Measurements from ENCODE around the gene DDX56.

Gene DDX56

DNA sequence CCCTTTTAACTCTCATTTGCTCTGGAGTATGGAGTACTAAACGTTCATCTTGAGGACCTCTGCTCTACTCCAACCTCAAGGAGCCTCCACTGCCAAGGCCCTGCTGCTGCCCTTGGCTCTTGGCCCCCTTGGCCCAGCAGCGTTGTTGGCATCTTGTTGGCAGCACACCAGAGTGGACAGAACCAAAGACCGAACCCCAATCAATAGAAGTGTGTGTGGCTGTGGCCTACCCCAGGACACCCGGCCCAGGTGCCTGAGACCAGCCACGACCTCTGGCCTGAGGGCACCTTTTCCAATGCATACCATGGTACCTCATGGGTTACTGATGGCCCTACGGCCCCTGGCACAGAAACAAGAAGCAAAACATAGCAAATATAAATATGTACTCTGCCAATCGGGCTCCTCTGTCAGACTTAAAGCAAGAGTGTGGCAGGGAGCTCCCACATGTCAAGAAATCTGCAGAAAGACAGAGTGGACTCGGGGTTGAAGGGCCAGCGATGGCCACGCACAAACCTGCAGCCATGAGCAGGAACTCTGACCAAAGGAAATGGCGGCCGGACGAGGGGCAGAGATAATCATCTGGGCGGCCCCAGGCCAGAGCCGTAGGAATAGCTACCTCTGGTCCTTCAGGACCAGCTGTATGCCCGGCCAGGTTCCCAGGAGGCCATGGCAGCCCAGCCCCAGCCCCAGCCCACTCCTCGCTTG, 35.5 kb downstream of the DDX56 start:
- Histone ChIP-seq H3K27ac (ENCODE audit: low read length) (no peak overlapping the region), H3K36me3 (ENCODE audit: control insufficient read depth, low read depth, low read length) (no peaks in the 10 kb centered on the region), H3K9ac (ENCODE audit: low read length) (no peak overlapping the region), H3K9me3 (ENCODE audit: control insufficient read depth, low read depth, low read length) (no peaks in the 10 kb centered on the region), H3K4me1 (ENCODE audit: control insufficient read depth, low read depth, low read length) (no peaks in the 10 kb centered on the region), H3K27me3 (ENCODE audit: control insufficient read depth, insufficient read depth, low read length) (no peaks in the 10 kb centered on the region), H3K4me3 (ENCODE audit: low read length) (no peak overlapping the region)

DNA sequence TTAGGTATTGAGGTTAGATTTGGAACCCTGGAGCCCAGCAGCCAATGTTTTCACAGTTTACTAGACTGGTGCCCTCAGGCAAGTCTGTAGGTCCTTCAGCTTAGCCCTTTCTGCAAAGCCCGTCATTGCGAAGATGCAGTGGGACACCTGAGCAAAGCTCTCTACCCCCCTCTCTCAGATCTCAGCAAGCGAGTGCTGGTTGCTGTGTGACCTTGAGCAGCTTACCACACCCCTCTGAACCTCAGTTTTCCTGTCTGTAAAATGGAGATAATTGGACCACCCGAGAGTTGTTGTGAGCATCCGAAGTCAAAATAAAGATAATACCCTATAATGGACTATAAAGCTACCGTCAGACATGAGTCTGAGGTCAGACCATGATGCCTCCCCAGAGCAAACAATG, 36.3 kb downstream of the DDX56 start:
- Histone ChIP-seq H3K9me3 (ENCODE audit: control insufficient read depth, low read depth, low read length) (no peaks in the 10 kb centered on the region), H3K4me3 (ENCODE audit: low read length) (no peak overlapping the region), H3K27me3 (ENCODE audit: control insufficient read depth, insufficient read depth, low read length) (no peaks in the 10 kb centered on the region), H3K4me1 (ENCODE audit: control insufficient read depth, low read depth, low read length) (no peaks in the 10 kb centered on the region), H3K36me3 (ENCODE audit: control insufficient read depth, low read depth, low read length) (no peaks in the 10 kb centered on the region), H3K9ac (ENCODE audit: low read length) (no peak overlapping the region), H3K27ac (ENCODE audit: low read length) (no peak overlapping the region)

DNA sequence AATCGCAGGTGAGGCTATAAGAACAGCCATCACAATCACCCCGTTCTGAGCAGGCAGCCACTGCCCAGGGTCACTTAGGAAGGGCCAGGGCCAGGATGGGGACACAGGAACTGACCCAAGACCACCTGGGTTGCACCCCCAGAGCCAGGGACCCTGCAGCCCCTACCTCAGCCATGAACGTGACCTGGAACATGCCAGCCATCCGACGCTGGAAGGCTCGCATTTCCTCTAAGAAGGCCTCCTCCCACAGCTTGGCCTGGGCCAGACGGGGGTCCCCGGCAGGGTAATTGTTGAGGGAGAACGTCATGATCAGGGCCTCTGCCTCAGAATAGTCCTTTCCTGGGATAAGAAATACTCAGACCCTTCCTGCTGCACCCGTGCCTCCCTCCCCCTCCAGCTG, 37.6 kb downstream of the DDX56 start:
- no peaks in the 10 kb centered on the region for H3K4me1 ChIP-seq (ENCODE audit: control insufficient read depth, low read depth, low read length)
- no peak overlapping the region for H3K4me3 ChIP-seq (ENCODE audit: low read length)
- H3K9me3 ChIP-seq (ENCODE audit: control insufficient read depth, low read depth, low read length), result no peaks in the 10 kb centered on the region
- no peak overlapping the region for H3K9ac ChIP-seq (ENCODE audit: low read length)
- H3K27ac ChIP-seq (ENCODE audit: low read length), result no peak overlapping the region
- H3K27me3 ChIP-seq (ENCODE audit: control insufficient read depth, insufficient read depth, low read length), result no peaks in the 10 kb centered on the region
- H3K36me3 ChIP-seq (ENCODE audit: control insufficient read depth, low read depth, low read length), result no peaks in the 10 kb centered on the region

DNA sequence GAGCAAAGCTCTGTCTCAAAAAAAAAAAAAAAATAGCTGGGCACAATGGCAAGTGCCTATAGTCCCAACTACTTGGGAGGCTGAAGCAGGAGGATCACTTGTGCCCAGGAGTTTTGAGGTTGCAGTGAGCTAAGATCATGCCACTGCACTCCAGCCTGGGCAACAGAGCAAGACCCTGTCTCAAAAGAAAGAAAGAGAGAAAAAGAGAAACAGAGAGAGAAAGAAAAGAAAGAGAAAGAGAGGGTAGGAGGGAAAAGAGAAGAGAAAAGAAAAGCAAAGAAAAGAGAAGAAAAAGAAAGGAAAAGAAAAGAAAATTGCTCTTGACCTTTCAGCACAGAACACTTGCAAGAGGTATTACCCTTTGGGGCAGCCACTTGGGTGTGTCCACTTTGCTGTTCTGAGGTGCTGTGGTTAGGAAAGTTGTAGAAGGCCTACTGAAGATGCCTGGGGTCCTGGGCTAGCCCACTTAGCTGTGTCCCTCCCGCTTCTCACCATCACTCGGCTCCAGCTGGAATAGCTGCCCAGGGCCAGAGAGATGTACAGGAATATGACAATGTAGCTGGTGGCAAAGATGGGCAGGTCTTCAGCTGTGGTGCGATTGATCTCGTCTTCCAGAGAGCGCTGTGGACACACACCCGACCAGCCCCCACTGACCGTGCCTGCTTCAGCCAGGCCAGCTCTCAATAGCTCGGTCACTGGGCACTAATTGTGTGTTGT, 38.2 kb downstream of the DDX56 start:
- no peak overlapping the region for H3K27ac ChIP-seq (ENCODE audit: low read length)
- no peak overlapping the region for H3K9ac ChIP-seq (ENCODE audit: low read length)
- no peaks in the 10 kb centered on the region for H3K27me3 ChIP-seq (ENCODE audit: control insufficient read depth, insufficient read depth, low read length)
- H3K4me1 ChIP-seq (ENCODE audit: control insufficient read depth, low read depth, low read length), result no peaks in the 10 kb centered on the region
- H3K9me3 ChIP-seq (ENCODE audit: control insufficient read depth, low read depth, low read length), result no peaks in the 10 kb centered on the region
- no peaks in the 10 kb centered on the region for H3K36me3 ChIP-seq (ENCODE audit: control insufficient read depth, low read depth, low read length)
- H3K4me3 ChIP-seq (ENCODE audit: low read length), result no peak overlapping the region

DNA sequence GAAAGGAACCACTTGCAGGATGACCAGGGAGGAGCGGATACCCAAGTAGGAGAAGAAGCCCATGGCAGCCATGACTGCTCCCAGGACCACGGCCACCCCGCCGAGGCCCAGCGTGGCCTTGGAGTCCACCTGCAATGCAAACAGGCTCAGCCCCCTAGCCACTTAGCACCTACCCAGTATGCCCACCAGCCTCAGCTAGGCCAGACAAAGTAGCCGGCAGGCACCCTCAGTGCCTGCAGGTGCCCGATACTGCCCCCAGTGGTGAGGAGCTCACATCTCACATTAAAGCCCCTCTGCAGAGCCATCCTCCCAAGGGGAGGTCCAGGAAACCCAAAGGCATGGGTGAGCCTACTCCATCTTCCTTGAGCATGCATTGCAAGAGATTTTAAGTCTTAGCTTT, 39.2 kb downstream of the DDX56 start:
- H3K4me3 ChIP-seq (ENCODE audit: low read length), result no peak overlapping the region
- H3K4me1 ChIP-seq (ENCODE audit: control insufficient read depth, low read depth, low read length), result no peaks in the 10 kb centered on the region
- H3K27ac ChIP-seq (ENCODE audit: low read length), result no peak overlapping the region
- no peaks in the 10 kb centered on the region for H3K27me3 ChIP-seq (ENCODE audit: control insufficient read depth, insufficient read depth, low read length)
- no peaks in the 10 kb centered on the region for H3K9me3 ChIP-seq (ENCODE audit: control insufficient read depth, low read depth, low read length)
- H3K36me3 ChIP-seq (ENCODE audit: control insufficient read depth, low read depth, low read length), result no peaks in the 10 kb centered on the region
- no peak overlapping the region for H3K9ac ChIP-seq (ENCODE audit: low read length)

DNA sequence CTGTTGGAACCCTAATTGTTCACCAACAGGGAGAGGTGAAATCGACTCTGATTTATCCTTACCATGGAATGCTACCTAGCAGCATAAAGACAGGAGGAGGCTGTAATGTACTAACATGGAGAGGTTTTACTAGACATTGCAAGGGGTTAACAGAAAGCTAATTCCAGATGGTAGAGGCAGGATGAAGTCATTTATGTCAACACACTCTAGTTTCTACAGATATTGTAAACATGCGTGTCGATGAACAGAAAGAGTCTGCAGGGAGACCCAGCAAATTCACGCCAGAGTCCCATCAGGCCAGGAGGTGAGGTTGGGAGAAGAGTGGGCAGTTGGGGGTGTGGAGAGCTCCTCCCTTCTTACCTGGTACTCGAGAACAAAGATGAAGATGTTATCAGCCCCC, 39.6 kb downstream of the DDX56 start:
- H3K4me3 ChIP-seq (ENCODE audit: low read length), result no peak overlapping the region
- H3K27ac ChIP-seq (ENCODE audit: low read length), result no peak overlapping the region
- no peaks in the 10 kb centered on the region for H3K9me3 ChIP-seq (ENCODE audit: control insufficient read depth, low read depth, low read length)

DNA sequence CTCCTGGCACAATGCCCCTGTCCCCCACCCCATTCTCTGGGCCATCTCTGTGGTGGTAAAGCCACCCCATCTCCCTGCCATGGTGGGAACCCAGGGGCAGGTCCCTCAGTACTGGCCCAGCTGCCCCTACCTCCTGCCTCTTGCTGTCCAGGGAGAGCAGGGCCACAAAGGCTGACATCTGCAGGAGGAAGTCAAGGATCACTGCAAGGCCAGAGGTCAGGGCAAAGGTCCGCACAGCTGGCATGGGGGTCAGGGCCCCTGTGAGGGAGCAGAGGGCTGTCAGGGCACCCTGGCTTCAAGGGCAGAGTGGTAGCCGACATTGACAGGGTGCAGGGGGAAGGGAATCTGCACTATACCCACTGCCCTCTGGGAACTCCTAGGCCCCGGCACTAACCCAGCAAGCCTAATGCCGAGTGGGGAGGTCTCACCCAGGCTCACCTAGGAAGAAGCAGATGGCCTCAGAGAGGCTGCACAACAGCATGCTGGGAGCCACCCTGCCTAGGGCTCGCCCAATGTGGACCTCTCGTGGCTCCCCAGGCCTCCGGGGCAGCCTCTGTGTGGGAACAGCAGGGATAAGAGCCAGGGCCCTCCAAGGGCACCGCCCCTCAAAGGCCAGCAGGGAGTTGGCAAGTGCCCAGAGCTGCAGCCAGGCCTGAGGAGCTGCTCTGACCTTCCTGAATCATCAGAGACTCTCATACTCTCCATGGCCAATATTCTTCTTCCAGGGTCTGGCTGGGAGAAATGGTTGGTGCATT, 40.2 kb downstream of the DDX56 start:
- Histone ChIP-seq H3K36me3 (ENCODE audit: control insufficient read depth, low read depth, low read length) (no peaks in the 10 kb centered on the region), H3K9me3 (ENCODE audit: control insufficient read depth, low read depth, low read length) (no peaks in the 10 kb centered on the region), H3K4me3 (ENCODE audit: low read length) (no peak overlapping the region), H3K27ac (ENCODE audit: low read length) (no peak overlapping the region), H3K9ac (ENCODE audit: low read length) (no peak overlapping the region), H3K27me3 (ENCODE audit: control insufficient read depth, insufficient read depth, low read length) (no peaks in the 10 kb centered on the region), H3K4me1 (ENCODE audit: control insufficient read depth, low read depth, low read length) (no peaks in the 10 kb centered on the region)

More for the DNA sequence above, 39.6 kb downstream of the DDX56 start:
- Histone ChIP-seq H3K27me3 (ENCODE audit: control insufficient read depth, insufficient read depth, low read length) (no peaks in the 10 kb centered on the region), H3K9ac (ENCODE audit: low read length) (no peak overlapping the region), H3K4me1 (ENCODE audit: control insufficient read depth, low read depth, low read length) (no peaks in the 10 kb centered on the region), H3K36me3 (ENCODE audit: control insufficient read depth, low read depth, low read length) (no peaks in the 10 kb centered on the region)

DNA sequence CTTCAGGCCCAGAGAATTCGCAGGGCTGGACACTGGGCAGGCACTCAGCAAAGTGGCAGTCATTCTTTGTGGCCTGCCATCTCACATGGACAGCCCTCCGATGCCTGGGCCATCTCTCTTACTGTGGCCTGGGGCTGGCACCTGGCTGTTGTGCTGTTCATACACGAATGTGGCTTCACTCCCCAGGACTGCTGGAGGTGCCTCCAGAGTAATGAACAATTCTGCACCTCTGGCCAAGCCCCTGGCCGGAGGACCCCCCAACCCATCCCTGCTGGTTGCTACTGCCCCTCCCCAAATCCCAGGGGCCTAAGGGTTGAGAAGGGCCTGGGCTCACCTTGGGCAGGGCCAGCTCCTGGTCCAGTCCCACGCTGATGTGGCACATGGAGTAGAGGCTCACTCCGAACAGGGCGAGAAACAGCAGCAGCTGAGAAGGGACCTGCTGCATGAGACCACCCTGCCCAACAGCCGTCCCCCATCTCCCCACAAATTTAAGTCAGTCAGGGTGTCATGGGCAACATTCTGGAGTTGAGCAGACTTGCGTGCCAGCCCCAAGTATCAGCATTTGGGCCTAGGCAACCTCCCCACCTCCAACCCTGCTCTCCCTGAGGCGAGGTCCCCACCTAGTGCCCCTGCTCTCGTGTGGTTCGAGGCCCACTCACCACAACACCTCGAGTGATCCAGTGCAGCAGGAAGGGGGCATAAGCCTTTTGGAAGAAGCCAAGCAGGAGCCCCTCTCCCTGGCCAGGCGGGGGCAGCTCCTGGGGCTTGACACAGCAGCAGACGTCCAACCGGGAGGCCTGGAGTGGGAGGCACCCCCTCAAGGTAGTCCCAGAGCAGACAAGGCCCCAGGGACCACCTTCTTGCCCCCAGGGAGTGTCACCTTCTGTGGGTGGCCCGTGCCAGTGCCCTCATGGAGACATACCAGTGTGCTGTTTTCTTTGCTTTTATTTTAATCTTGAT, 42.0 kb downstream of the DDX56 start:
- Histone ChIP-seq H3K9me3 (ENCODE audit: control insufficient read depth, low read depth, low read length) (no peaks in the 10 kb centered on the region), H3K4me3 (ENCODE audit: low read length) (no peak overlapping the region), H3K9ac (ENCODE audit: low read length) (no peak overlapping the region), H3K4me1 (ENCODE audit: control insufficient read depth, low read depth, low read length) (no peaks in the 10 kb centered on the region), H3K36me3 (ENCODE audit: control insufficient read depth, low read depth, low read length) (no peaks in the 10 kb centered on the region), H3K27me3 (ENCODE audit: control insufficient read depth, insufficient read depth, low read length) (no peaks in the 10 kb centered on the region), H3K27ac (ENCODE audit: low read length) (no peak overlapping the region)

DNA sequence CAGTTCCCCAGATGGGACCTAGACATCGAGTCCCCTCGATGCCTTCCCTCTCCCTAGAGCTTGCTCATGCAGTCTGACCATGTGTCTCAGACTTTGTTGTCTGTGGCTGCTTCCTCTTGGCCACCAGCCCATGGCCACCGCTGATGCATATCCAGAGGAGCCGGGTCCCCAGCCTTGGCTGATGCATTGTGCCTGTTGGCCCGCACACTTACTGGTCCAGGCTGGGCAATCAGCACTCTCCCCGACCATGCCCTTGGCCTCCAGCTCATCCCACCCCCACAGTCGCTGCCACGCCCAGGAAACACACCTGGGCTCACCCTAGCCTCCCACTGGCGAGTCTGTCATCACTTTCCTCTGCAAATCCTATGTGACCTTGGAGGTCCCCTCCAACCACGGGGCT, 42.7 kb downstream of the DDX56 start:
- Histone ChIP-seq H3K27me3 (ENCODE audit: control insufficient read depth, insufficient read depth, low read length) (no peaks in the 10 kb centered on the region), H3K27ac (ENCODE audit: low read length) (no peak overlapping the region), H3K4me3 (ENCODE audit: low read length) (no peak overlapping the region), H3K9ac (ENCODE audit: low read length) (no peak overlapping the region), H3K36me3 (ENCODE audit: control insufficient read depth, low read depth, low read length) (no peaks in the 10 kb centered on the region), H3K9me3 (ENCODE audit: control insufficient read depth, low read depth, low read length) (no peaks in the 10 kb centered on the region), H3K4me1 (ENCODE audit: control insufficient read depth, low read depth, low read length) (no peaks in the 10 kb centered on the region)

DNA sequence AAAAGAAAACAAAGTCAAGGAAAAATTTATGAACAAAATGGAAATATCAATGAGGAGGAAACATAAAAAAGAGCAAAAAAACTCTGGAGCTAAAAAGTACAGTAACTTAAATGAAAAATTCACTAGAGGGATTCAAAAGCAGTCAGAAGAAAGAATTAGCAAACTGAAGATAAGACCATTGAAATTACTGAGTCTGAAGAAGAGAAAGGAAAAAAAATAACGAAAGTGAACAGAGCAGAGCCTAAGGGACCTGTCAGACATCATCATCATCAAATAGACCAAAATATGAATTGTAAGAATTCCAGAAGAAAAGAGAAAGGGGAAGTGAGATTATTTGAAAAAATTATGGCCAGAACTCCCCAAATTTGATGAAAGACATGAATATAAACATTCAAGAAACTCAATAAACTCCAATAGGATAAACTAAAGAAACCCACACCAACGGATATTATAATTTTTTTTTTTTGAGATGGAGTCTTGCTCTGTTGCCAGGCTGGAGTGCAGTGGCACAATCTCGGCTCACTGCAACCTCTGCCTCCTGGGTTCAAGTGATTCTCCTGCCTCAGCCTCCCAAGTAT, 48.8 kb downstream of the DDX56 start:
- no peak overlapping the region for H3K27ac ChIP-seq (ENCODE audit: low read length)
- no peak overlapping the region for H3K4me3 ChIP-seq (ENCODE audit: low read length)
- H3K9ac ChIP-seq (ENCODE audit: low read length), result no peak overlapping the region
- no peaks in the 10 kb centered on the region for H3K36me3 ChIP-seq (ENCODE audit: control insufficient read depth, low read depth, low read length)
- no peaks in the 10 kb centered on the region for H3K4me1 ChIP-seq (ENCODE audit: control insufficient read depth, low read depth, low read length)
- no peaks in the 10 kb centered on the region for H3K27me3 ChIP-seq (ENCODE audit: control insufficient read depth, insufficient read depth, low read length)
- H3K9me3 ChIP-seq (ENCODE audit: control insufficient read depth, low read depth, low read length), result no peaks in the 10 kb centered on the region

DNA sequence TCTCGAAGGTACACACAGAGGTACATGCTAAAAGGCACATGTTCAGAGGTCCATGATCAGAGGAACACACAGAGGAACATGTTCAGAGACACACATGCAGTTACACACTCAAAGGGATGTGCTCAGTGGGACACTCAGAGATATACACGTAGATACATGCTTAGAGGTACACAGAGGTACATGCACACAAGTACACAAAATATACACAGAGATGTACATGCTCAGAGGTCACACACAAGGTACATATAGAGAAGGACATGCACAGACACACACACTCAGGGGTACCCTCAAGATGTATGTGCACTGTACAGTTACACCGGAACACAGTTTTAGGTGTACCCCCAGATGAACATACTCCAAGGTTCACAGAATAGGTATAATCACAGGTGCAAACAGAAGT, 51.4 kb downstream of the DDX56 start:
- Histone ChIP-seq H3K36me3 (ENCODE audit: control insufficient read depth, low read depth, low read length) (no peaks in the 10 kb centered on the region), H3K4me3 (ENCODE audit: low read length) (no peak overlapping the region), H3K4me1 (ENCODE audit: control insufficient read depth, low read depth, low read length) (no peaks in the 10 kb centered on the region), H3K27me3 (ENCODE audit: control insufficient read depth, insufficient read depth, low read length) (no peaks in the 10 kb centered on the region), H3K9me3 (ENCODE audit: control insufficient read depth, low read depth, low read length) (no peaks in the 10 kb centered on the region), H3K9ac (ENCODE audit: low read length) (no peak overlapping the region), H3K27ac (ENCODE audit: low read length) (no peak overlapping the region)
